B cell (primary cell): ENCODE data around the gene RILP. TPM values are rescaled to one million over a fixed set of nuclear protein-coding genes. Genes with fewer than 3 reads are reported as not detected.

Experiments used
- ATAC-seq: fragments of 200-7000 bp; cut with Tn5 transposase; one replicate; pipeline ENCODE4 v1.10.0; 2021; ENCODE audit warnings: low read depth, mild to moderate bottlenecking, moderate number of reproducible peaks, moderate library complexity
- CTCF ChIA-PET: fragments of 350-600 bp; sonication (Branson Sonifier 250); formaldehyde crosslinking; loops from one replicate; lab custom pipeline; 2021; ENCODE audit warnings: antibody characterized with exemption, inconsistent platforms; lab: Charles Lee
- POLR2A ChIA-PET: fragments of 350-600 bp; sonication (Branson Sonifier 250); formaldehyde crosslinking; loops from one replicate; lab custom pipeline; 2021; ENCODE audit warnings: antibody characterized with exemption; lab: Charles Lee
- DNase-seq: peaks from one replicate; pipeline ENCODE4 v3.0.0; 2013
- H2AFZ ChIP-seq: 2 replicates; pipeline ENCODE4 v1.6.1; 2012; ENCODE audit warnings: mild to moderate bottlenecking, low read depth, low read length; ENCODE audit not compliant: insufficient read depth, poor library complexity, severe bottlenecking
- H3K27ac ChIP-seq, 2 donors: 1 replicate in 1 of 2; 2 replicates in 1 of 2; pipeline ENCODE4 v1.5.1; 2012 to 2013; ENCODE audit warnings: low read length in 2 of 2, mild to moderate bottlenecking in 2 of 2, moderate library complexity in 1 of 2
- H3K27me3 ChIP-seq, 4 experiments: fragments of 200-600 bp in 1 of 4; sonication (generic) in 1 of 4; replicated peaks in 1 of 4; 1 replicate in 2 of 4; 2 replicates in 2 of 4; pipeline versions ENCODE4 v1.6.1 to v1.7.0; 2013 to 2016; ENCODE audit warnings: low read length in 3 of 4, mild to moderate bottlenecking in 2 of 4, mixed read lengths in 1 of 4, moderate library complexity in 1 of 4; ENCODE audit not compliant: insufficient read depth in 4 of 4, control insufficient read depth in 3 of 4; ENCODE audit errors: control extremely low read depth in 1 of 4
- H3K36me3 ChIP-seq, 2 experiments: replicated peaks in 1 of 2; 1 replicate in 1 of 2; 2 replicates in 1 of 2; pipeline versions ENCODE4 v1.6.1 to v1.7.1; 2013; ENCODE audit warnings: low read length in 1 of 2; ENCODE audit not compliant: insufficient read depth in 2 of 2, control insufficient read depth in 1 of 2; ENCODE audit errors: control extremely low read depth in 1 of 2, extremely low read depth in 1 of 2
- H3K4me1 ChIP-seq, 2 donors: fragments of 200-600 bp in 1 of 2; sonication (generic) in 1 of 2; 1 replicate in 1 of 2; 2 replicates in 1 of 2; pipeline versions ENCODE4 v1.5.1 to v1.6.1; 2013 to 2017; ENCODE audit warnings: low read length in 2 of 2; ENCODE audit not compliant: control insufficient read depth in 2 of 2, insufficient read depth in 2 of 2
- H3K4me2 ChIP-seq: replicated peaks from 2 replicates; pipeline ENCODE3; 2012; ENCODE audit warnings: mild to moderate bottlenecking, low read depth, low read length; ENCODE audit not compliant: poor library complexity, severe bottlenecking
- H3K4me3 ChIP-seq, 5 experiments: fragments of 200-600 bp in 1 of 5; sonication (generic) in 1 of 5; 1 replicate in 3 of 5; 2 replicates in 2 of 5; pipeline versions ENCODE4 v1.5.1 to v1.7.0; 2011 to 2016; ENCODE audit warnings: low read length in 4 of 5, mild to moderate bottlenecking in 4 of 5, low read depth in 2 of 5, control low read depth in 1 of 5, moderate library complexity in 1 of 5; ENCODE audit not compliant: insufficient read depth in 1 of 5; ENCODE audit errors: control extremely low read depth in 1 of 5, extremely low read depth in 1 of 5
- H3K79me2 ChIP-seq: fragments of 200-600 bp; sonication (generic); one replicate; pipeline ENCODE4 v1.6.0; 2016; ENCODE audit warnings: low read length; ENCODE audit not compliant: control insufficient read depth, insufficient read depth
- H3K9ac ChIP-seq: fragments of 200-600 bp; sonication (generic); 2 replicates; pipeline ENCODE4 v1.6.1; 2017; ENCODE audit warnings: mild to moderate bottlenecking, low read length, moderate library complexity
- H3K9me3 ChIP-seq, 3 donors: one replicate each; pipeline versions ENCODE4 v1.6.1 to v1.7.1; 2013; ENCODE audit warnings: low read length in 2 of 3; ENCODE audit not compliant: control insufficient read depth in 2 of 3, insufficient read depth in 1 of 3; ENCODE audit errors: control extremely low read depth in 1 of 3
- H4K20me1 ChIP-seq: 2 replicates; pipeline ENCODE4 v1.6.0; 2012; ENCODE audit warnings: mild to moderate bottlenecking, low read length; ENCODE audit not compliant: insufficient read depth, control insufficient read depth, poor library complexity, severe bottlenecking
- H3K27ac Mint-ChIP-seq: one replicate; pipeline ENCODE4 v1.8.0; 2021; ENCODE audit warnings: mixed read lengths
- H3K27me3 Mint-ChIP-seq: one replicate; pipeline ENCODE4 v1.8.0; 2021; ENCODE audit warnings: mixed read lengths
- H3K4me1 Mint-ChIP-seq: one replicate; pipeline ENCODE4 v1.8.0; 2021; ENCODE audit warnings: mixed read lengths
- H3K4me3 Mint-ChIP-seq: one replicate; pipeline ENCODE4 v1.8.0; 2021; ENCODE audit warnings: mixed read lengths
- H3K9me3 Mint-ChIP-seq: one replicate; pipeline ENCODE4 v1.8.0; 2022; ENCODE audit warnings: mixed read lengths; ENCODE audit not compliant: insufficient read depth
- EZH2 ChIP-seq: IDR thresholded peaks from 2 replicates; pipeline ENCODE4 v1.6.1; 2012; ENCODE audit warnings: borderline replicate concordance, low read depth, mild to moderate bottlenecking, moderate library complexity, low read length; ENCODE audit not compliant: insufficient read depth, poor library complexity, severe bottlenecking
- WGBS: methylation state at CpG from one replicate; pipeline ENCODE4 v1.1.5; 2013; ENCODE audit warnings: missing lambda C conversion rate; ENCODE audit not compliant: insufficient coverage; 5-methylcytosine and 5-hydroxymethylcytosine counted together
- intact Hi-C: fragments of 100-400 bp; cut with micrococcal nuclease; formaldehyde crosslinking; loops from one replicate; pipeline ENCODE4 v1.10.0; 2022
- polyA plus RNA-seq: library from polyadenylated mRNA; depleted of rRNA; stranded (reverse); fragments of >200 nt; gene quantifications from 2 replicates; pipeline ENCODE4 v1.2.3, GENCODE V29; 2012
- total RNA-seq, 2 donors: library from RNA; stranded (reverse); fragments of 120-200 nt in 1 of 2; gene quantifications; 1 replicate in 1 of 2; 2 replicates in 1 of 2; pipeline versions ENCODE4 v1.2.3 to v1.2.4, GENCODE V29; 2013 to 2022
- TF ChIP-seq, protein P1 (sequence below): fragments of 200-600 bp; IDR thresholded peaks from one replicate; pipeline ENCODE4 v1.8.0; 2022; ENCODE audit warnings: antibody characterized with exemption, mild to moderate bottlenecking

The RILP gene
- total and polyA plus RNA-seq, 2 donors (not counting 1 experiment from before 2014, with no cell fraction given): 1.1 to 7.0 TPM

DNA sequence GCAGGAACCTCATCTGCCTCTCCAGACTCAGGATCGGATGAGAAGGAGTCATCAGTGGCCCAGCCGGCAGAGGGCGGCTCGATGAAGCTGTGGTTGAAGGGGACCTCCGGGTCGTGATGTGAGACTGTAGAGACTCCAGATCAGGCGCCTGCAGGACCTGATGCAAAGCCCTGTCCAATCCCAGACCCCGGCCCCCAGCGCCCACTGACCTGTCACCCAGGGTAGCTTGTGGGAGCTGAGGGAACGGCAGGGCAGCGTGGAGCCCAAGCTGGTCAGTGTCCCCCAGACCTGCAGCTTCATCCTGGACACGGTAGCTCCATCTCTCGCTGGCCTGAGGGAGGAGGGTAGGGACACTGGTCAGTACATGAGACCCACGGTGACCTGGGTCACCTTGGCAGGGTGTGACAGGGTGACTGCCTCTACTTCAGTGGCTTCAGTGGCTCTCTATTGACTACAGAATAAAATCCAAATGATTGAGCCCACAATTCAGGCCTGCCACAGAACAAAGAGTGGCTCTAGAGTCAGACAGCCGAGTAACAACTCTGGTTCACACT, 12.9 kb downstream of the RILP start:
- no peaks in the 10 kb centered on the region for H3K27me3 ChIP-seq
- TF ChIP-seq, protein P1, sequence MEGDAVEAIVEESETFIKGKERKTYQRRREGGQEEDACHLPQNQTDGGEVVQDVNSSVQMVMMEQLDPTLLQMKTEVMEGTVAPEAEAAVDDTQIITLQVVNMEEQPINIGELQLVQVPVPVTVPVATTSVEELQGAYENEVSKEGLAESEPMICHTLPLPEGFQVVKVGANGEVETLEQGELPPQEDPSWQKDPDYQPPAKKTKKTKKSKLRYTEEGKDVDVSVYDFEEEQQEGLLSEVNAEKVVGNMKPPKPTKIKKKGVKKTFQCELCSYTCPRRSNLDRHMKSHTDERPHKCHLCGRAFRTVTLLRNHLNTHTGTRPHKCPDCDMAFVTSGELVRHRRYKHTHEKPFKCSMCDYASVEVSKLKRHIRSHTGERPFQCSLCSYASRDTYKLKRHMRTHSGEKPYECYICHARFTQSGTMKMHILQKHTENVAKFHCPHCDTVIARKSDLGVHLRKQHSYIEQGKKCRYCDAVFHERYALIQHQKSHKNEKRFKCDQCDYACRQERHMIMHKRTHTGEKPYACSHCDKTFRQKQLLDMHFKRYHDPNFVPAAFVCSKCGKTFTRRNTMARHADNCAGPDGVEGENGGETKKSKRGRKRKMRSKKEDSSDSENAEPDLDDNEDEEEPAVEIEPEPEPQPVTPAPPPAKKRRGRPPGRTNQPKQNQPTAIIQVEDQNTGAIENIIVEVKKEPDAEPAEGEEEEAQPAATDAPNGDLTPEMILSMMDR: no peak
- Mint-ChIP-seq H3K4me1 (peaks cover 1% of the 10 kb centered on the region), H3K27me3 (no peaks in the 10 kb centered on the region), H3K4me3 (no peak overlapping the region), H3K9me3 (no peaks in the 10 kb centered on the region), H3K27ac (peak overlapping the region; percentile 70)
- intact Hi-C loops: no loop called here
- no peak for ATAC-seq
- H3K4me1 ChIP-seq: peaks cover under 1% of the 10 kb centered on the region in 2 donors
- H3K4me3 ChIP-seq: no peak overlapping the region
- no peaks in the 10 kb centered on the region for H3K36me3 ChIP-seq
- no peaks in the 10 kb centered on the region for H3K79me2 ChIP-seq
- H3K9me3 ChIP-seq: no peaks in the 10 kb centered on the region
- DNase-seq: no peak
- H4K20me1 ChIP-seq: no peaks in the 10 kb centered on the region
- H3K9ac ChIP-seq: no peak overlapping the region
- no peak overlapping the region for H2AFZ ChIP-seq
- ChIA-PET CTCF (interaction anchor here (1.0 to 1.1 kb wide), 3 partner anchors 11 to 63 kb away, joined by 3 to 5 read pairs (median 4); partner anchors contain the start of gene RILP), POLR2A (interaction anchor here (1.4 kb wide), 1 partner anchor 63 kb away, joined by 3 read pairs; no protein-coding TSS in a partner anchor)
- no peak overlapping the region for H3K4me2 ChIP-seq
- no peak overlapping the region for H3K27ac ChIP-seq
- WGBS: 92% methylated on average over 14 of the region's 15 CpGs

DNA sequence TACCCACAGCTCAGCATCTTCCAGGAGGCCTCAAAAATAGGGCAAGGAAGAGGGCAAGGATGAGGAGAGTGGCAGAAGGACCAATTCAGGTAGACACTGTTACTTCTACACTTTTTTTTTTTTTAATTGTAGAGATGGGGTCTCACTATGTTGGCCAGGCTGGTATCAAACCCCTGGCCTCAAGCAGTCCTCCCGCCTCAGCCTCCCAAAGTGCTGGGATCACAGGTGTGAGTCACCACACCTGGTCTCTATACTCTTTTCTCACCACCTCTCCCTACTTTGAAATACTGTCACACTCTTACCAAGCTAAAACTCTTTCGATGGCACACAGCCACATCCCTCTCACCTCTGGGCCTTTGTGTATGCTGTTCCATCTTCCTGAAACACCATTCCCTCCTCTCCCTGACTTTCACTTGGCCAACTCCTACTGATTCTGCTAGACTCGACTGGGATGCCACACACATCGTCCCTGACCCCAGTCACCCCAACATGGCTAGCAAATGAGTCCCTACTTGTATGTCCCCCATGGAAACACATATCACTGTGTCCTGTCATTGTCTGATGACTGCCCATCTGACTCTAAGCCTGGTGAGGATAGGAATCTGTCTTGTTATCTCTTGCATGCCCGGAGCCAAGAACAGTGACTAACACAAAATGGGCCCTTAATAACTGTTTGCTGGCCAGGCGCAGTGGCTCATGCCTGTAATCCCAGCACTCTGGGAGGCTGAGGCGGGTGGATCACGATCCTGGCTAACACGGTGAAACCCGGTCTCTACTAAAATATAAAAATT, 13.8 kb downstream of the RILP start:
- Histone ChIP-seq H3K4me1 (peaks cover 10% of the 10 kb centered on the region in 2 donors), H3K36me3 (no peaks in the 10 kb centered on the region), H2AFZ (no peak overlapping the region), H3K4me3 (no peak overlapping the region), H3K4me2 (no peak overlapping the region), H3K9ac (no peak overlapping the region), H4K20me1 (no peaks in the 10 kb centered on the region), H3K79me2 (no peaks in the 10 kb centered on the region), H3K27me3 (no peaks in the 10 kb centered on the region), H3K27ac (no peak overlapping the region), H3K9me3 (peaks cover 0 to 7% (median 0%) of the 10 kb centered on the region in 3 donors)
- no peaks in the 10 kb centered on the region for H3K9me3 Mint-ChIP-seq
- H3K27me3 Mint-ChIP-seq: no peaks in the 10 kb centered on the region
- 78% methylated on average over 6 of the region's 10 CpGs for WGBS
- POLR2A ChIA-PET: no interaction called here
- DNase-seq (no peak), ATAC-seq (no peak)
- peaks cover 11% of the 10 kb centered on the region for H3K4me1 Mint-ChIP-seq
- intact Hi-C loops: no loop called here
- TF ChIP-seq EZH2: no peak
- TF ChIP-seq, protein P1: no peak
- H3K4me3 Mint-ChIP-seq: no peak overlapping the region
- peak overlapping the region; percentile 27 for H3K27ac Mint-ChIP-seq
- CTCF ChIA-PET: interaction anchor here (1.0 to 1.2 kb wide), 3 partner anchors 12 to 61 kb away, joined by 3 to 5 read pairs (median 5); partner anchors contain the start of gene RILP
